NB4 (cell line): ENCODE data around the gene CFAP57.

Experiments
- DNase-seq: peaks from one replicate; pipeline ENCODE4 v3.0.0; 2010; ENCODE audit warnings: low read depth
- H3K4me3 ChIP-seq: one replicate; pipeline ENCODE4 v1.5.1; 2011; ENCODE audit warnings: mild to moderate bottlenecking, low read depth, low read length, moderate library complexity
- CTCF ChIP-seq: IDR thresholded peaks from one replicate; pipeline ENCODE4 v1.5.1; 2012; ENCODE audit warnings: low read depth, low read length
- MAX ChIP-seq: IDR thresholded peaks from 2 replicates; pipeline ENCODE4 v1.6.1; 2011; ENCODE audit warnings: low read depth, low read length
- MYC ChIP-seq: IDR thresholded peaks from 2 replicates; pipeline ENCODE4 v1.6.1; 2011; ENCODE audit warnings: low read depth, low read length
- POLR2A ChIP-seq: IDR thresholded peaks from 2 replicates; pipeline ENCODE4 v1.6.1; 2011; ENCODE audit warnings: mild to moderate bottlenecking; ENCODE audit not compliant: insufficient read length; ENCODE audit errors: extremely low read depth

Gene CFAP57

GRCh38 chr1:43273708-43274107 is 101.6 kb downstream of the CFAP57 start:
- no peak overlapping the region for H3K4me3 ChIP-seq
- DNase-seq, result no peak
- TF ChIP-seq CTCF (no peak), MAX (no peak), POLR2A (no peak), MYC (no peak)

DNA sequence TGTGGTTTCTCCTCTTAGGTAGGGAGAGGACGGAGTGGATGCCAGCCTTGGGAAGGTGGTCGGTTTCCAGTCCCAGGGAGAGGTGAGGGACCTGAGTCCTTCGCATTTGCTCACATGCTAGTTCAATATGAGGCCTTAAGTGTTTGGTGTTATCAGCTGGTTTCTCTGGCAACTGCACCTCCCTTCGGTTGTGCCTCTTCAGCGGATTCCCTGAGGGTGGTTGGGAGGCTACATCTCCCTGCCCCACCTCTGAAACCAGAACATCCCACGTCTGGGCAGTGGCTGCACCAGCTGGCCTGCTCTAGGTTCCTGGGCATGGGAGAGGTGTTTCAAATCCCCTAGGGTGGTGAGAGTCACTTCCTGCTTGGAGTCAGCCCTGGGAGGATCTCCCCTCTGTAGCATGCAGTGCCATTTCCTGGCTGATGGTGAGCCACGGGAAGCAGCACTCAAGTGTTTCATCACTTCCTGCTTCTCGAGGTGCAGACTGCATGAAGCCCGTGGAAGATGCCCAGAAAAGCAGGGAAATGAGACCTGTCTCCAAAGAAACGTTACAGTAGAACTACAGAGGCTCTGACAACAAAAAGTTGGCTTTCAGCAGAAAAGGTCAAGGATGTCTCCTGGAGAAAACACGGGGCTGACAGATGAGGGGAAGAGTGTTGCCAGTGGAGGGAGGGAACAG is 102.1 kb downstream of the CFAP57 start:
- H3K4me3 ChIP-seq, result no peak overlapping the region
- TF ChIP-seq MAX (peak; percentile 62), CTCF (no peak), POLR2A (no peak), MYC (peak; percentile 58; the same call in 1 of the 2 replicates)
- DNase-seq, result peak; percentile 92

GRCh38 chr1:43274804-43275180 is 102.7 kb downstream of the CFAP57 start:
- DNase-seq, result no peak
- H3K4me3 ChIP-seq, result no peak overlapping the region
- TF ChIP-seq POLR2A, result no peak
- no peak for TF ChIP-seq CTCF
- no peak for TF ChIP-seq MYC
- no peak for TF ChIP-seq MAX

- no peak for DNase-seq
- no peak for TF ChIP-seq MYC
- TF ChIP-seq CTCF, result no peak
- no peak for TF ChIP-seq MAX
- no peak for TF ChIP-seq POLR2A
- H3K4me3 ChIP-seq, result no peak overlapping the region
Measured at GRCh38 chr1:43275826-43276620, 103.9 kb downstream of the CFAP57 start.

- no peak overlapping the region for H3K4me3 ChIP-seq
- no peak for DNase-seq
- TF ChIP-seq MAX (no peak), MYC (no peak), CTCF (no peak), POLR2A (no peak)
Measured at GRCh38 chr1:43276673-43277072, 104.5 kb downstream of the CFAP57 start.
